ENCODE results near the gene EXO1. TPM values are rescaled to one million over a fixed set of nuclear protein-coding genes. Genes with fewer than 3 reads are reported as not detected.
A peak's percentile ranks its signal among the peaks of the same experiment; 100 is the strongest.

EXO1 gene
- total RNA-seq, 4 donors from 2014 or later = 0.52 to 10.0 TPM; not detected in 2

DNA sequence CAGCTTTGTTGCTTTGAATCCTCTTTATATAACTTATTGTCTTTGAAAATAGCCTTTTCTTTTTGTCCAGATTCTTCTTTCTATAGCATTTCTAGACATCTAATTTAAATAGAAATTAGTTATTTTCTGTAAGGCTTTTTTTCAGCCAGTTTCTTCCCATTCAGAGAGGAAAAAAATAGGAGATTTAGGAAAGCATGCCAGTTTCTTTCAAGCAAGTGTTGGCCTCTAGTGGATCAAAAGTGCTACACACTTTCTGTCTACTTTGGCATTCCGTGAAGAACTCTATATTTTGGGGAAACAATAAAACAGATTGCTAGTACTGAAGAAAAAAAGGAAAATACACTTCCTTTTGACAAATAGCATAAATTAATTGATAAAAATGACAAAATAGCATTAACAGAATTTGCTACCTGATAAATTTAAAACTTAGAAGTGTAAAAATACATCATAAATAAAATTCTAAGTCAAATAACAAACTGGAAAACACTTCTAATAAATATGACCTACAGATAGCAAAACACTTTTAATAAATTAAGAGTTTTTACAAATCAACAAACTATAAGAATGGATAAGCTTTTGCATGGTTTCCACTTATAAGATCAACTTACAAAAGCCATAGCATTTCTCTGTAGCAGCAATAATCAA, 13.1 kb upstream of the EXO1 start:
- no peak overlapping the region for H3K4me3 ChIP-seq
- intact Hi-C loops (cut with DNase I; ENCODE audit: low total_unique reads) = no loop called here
- H3K27me3 ChIP-seq = no peaks in the 10 kb centered on the region
- H3K27ac ChIP-seq = no peak overlapping the region
- no peaks in the 10 kb centered on the region for H3K4me1 ChIP-seq
- TF ChIP-seq POLR2A (IDR thresholded peaks at IDR 0.05) = no peak
- TF ChIP-seq, protein P1, sequence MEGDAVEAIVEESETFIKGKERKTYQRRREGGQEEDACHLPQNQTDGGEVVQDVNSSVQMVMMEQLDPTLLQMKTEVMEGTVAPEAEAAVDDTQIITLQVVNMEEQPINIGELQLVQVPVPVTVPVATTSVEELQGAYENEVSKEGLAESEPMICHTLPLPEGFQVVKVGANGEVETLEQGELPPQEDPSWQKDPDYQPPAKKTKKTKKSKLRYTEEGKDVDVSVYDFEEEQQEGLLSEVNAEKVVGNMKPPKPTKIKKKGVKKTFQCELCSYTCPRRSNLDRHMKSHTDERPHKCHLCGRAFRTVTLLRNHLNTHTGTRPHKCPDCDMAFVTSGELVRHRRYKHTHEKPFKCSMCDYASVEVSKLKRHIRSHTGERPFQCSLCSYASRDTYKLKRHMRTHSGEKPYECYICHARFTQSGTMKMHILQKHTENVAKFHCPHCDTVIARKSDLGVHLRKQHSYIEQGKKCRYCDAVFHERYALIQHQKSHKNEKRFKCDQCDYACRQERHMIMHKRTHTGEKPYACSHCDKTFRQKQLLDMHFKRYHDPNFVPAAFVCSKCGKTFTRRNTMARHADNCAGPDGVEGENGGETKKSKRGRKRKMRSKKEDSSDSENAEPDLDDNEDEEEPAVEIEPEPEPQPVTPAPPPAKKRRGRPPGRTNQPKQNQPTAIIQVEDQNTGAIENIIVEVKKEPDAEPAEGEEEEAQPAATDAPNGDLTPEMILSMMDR (IDR thresholded peaks at IDR 0.05) = peak; percentile 10 to 30 (median 24)
- H3K9me3 ChIP-seq = no peaks in the 10 kb centered on the region
- H3K36me3 ChIP-seq = no peaks in the 10 kb centered on the region
- DNase-seq = no peak

DNA sequence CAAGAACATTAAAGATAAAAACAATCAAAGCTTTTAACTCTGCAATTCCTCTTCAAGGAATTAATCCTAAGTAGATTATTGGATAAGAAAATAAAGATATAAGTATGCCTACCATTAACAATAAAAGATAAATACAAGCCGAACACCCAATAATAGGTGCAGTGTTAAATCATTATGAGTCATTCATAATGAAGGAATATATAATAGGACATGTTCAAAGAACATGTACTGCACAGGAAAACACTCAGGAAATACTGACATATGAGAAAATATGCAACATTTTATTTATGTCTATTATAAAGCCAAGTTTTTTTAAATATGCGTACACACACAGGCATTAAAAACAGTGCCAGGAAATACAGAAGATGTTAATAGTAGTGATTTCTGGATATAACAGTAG, 11.1 kb upstream of the EXO1 start:
- no peak for DNase-seq
- Histone ChIP-seq H3K9me3 (no peaks in the 10 kb centered on the region), H3K4me3 (no peak overlapping the region), H3K4me1 (no peaks in the 10 kb centered on the region), H3K36me3 (no peaks in the 10 kb centered on the region), H3K27ac (no peak overlapping the region), H3K27me3 (no peaks in the 10 kb centered on the region)
- TF ChIP-seq POLR2A (IDR thresholded peaks at IDR 0.05) = no peak
- TF ChIP-seq, protein P1 (IDR thresholded peaks at IDR 0.05) = no peak
- intact Hi-C loops (cut with DNase I; ENCODE audit: low total_unique reads) = no loop called here

DNA sequence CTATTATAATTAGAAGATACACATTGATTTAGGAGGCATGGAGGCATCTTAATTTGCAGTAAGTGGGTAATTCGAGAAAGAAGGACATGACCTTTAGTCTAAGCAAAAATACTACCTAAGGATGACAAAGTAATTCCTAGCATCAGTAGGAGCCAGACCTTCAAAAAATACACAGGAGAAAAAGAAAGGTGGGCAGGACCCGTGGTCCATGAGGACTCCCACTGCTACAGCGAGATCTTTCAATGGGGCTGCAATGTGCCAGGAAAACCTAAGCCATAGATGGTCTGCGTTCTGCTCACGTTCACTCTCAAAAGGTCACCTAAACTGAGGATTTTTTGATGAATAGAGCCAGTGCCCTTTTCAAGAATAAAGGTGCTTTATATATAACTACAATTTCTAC, 10.6 kb upstream of the EXO1 start:
- no peak for TF ChIP-seq POLR2A (IDR thresholded peaks at IDR 0.05)
- TF ChIP-seq, protein P1 (IDR thresholded peaks at IDR 0.05) = no peak
- H3K27me3 ChIP-seq = no peaks in the 10 kb centered on the region
- H3K4me3 ChIP-seq = no peak overlapping the region
- H3K4me1 ChIP-seq = no peaks in the 10 kb centered on the region
- DNase-seq = no peak
- H3K9me3 ChIP-seq = no peaks in the 10 kb centered on the region
- intact Hi-C loops (cut with DNase I; ENCODE audit: low total_unique reads) = no loop called here
- no peak overlapping the region for H3K27ac ChIP-seq
- no peaks in the 10 kb centered on the region for H3K36me3 ChIP-seq

DNA sequence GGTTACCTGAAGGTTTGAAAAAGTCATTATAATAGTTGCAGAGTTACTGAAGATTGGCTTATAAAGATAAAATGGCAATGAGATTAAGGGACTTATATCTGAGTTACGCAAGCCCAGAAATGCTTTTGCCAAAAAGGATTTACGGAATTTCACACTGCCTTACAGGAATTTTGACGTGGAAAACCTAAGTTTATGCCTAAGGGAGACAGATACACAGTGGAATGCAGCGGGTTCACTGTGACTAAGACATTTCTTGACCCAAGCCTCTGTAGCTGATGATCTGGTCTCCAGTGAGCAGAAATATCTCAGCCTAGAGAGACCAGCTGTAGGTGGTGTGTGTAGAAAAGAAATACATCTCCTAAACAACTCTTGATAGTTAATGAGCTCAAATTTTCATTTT, 10.1 kb upstream of the EXO1 start:
- no peak for DNase-seq
- no peaks in the 10 kb centered on the region for H3K27me3 ChIP-seq
- no peaks in the 10 kb centered on the region for H3K36me3 ChIP-seq
- no peaks in the 10 kb centered on the region for H3K4me1 ChIP-seq
- H3K9me3 ChIP-seq = no peaks in the 10 kb centered on the region
- no peak overlapping the region for H3K4me3 ChIP-seq
- intact Hi-C loops (cut with DNase I; ENCODE audit: low total_unique reads) = no loop called here
- H3K27ac ChIP-seq = no peak overlapping the region
- TF ChIP-seq POLR2A (IDR thresholded peaks at IDR 0.05) = no peak
- TF ChIP-seq, protein P1 (IDR thresholded peaks at IDR 0.05) = no peak

DNA sequence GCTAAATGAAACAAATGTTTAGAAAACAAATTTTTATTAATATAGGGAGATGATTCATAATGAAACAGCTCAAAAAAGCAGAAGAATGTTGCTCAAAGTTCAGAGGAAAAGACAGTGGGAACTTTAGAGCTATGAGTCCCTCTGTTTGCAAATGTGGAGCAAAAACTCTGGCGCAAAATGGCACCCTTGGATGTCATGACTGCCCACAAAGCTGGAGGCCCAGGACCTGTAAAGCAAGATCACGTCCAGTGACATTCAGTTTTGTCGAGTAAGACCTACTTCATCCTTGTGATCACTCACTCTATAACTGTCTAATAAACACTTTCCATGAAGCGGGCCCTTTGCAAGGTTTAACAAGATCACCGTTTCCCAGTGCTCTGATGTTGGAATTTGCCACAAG, 9.1 kb upstream of the EXO1 start:
- no peak overlapping the region for H3K27ac ChIP-seq
- DNase-seq = no peak
- H3K4me3 ChIP-seq = no peak overlapping the region
- H3K9me3 ChIP-seq = no peaks in the 10 kb centered on the region
- H3K27me3 ChIP-seq = no peaks in the 10 kb centered on the region
- no peaks in the 10 kb centered on the region for H3K4me1 ChIP-seq
- intact Hi-C loops (cut with DNase I; ENCODE audit: low total_unique reads) = no loop called here
- no peak for TF ChIP-seq POLR2A (IDR thresholded peaks at IDR 0.05)
- TF ChIP-seq, protein P1 (IDR thresholded peaks at IDR 0.05) = no peak
- H3K36me3 ChIP-seq = no peaks in the 10 kb centered on the region

Data from uterus (tissue), 4 donors.